Superior temporal gyrus (tissue), 1 donor: ENCODE results near the gene RCAN2.
"Not testable (repeated sequence)": the region's sequence is repeated elsewhere in the genome, so short reads cannot be mapped to it uniquely, and the experiment has no call there.

Experiments
- DNase-seq: peaks from one replicate; pipeline ENCODE4 v3.0.0-alpha.2; 2016; ENCODE audit errors: extremely low spot score

RCAN2 gene

GRCh38 chr6:46440141-46440540 lies 51.1 kb downstream of the RCAN2 start:
- DNase-seq, result no peak

- DNase-seq, result no peak
Measured at GRCh38 chr6:46438245-46438644, 53.0 kb downstream of the RCAN2 start.

GRCh38 chr6:46437671-46438221 lies 53.5 kb downstream of the RCAN2 start:
- peak; percentile 66 for DNase-seq

- DNase-seq, result no peak
Measured at GRCh38 chr6:46422619-46423018, 68.6 kb downstream of the RCAN2 start.

- DNase-seq, result no peak
Measured at GRCh38 chr6:46421939-46422338, 69.3 kb downstream of the RCAN2 start.

GRCh38 chr6:46420921-46421638 lies 70.2 kb downstream of the RCAN2 start:
- DNase-seq, result no peak

GRCh38 chr6:46419576-46420002 lies 71.7 kb downstream of the RCAN2 start:
- DNase-seq, result peak; percentile 96

GRCh38 chr6:46414398-46414797 lies 76.9 kb downstream of the RCAN2 start:
- no peak for DNase-seq

- DNase-seq, result no peak
Measured at GRCh38 chr6:46412662-46413061, 78.6 kb downstream of the RCAN2 start.

GRCh38 chr6:46411456-46412197 lies 79.6 kb downstream of the RCAN2 start:
- DNase-seq, result peak; percentile 54

- peak; percentile 90 for DNase-seq
Measured at GRCh38 chr6:46410334-46410953, 80.8 kb downstream of the RCAN2 start.

- DNase-seq, result peak; percentile 63
Measured at GRCh38 chr6:46407776-46408530, 83.3 kb downstream of the RCAN2 start.

GRCh38 chr6:46407246-46407645 lies 84.0 kb downstream of the RCAN2 start:
- no peak for DNase-seq

GRCh38 chr6:46405620-46406180 lies 85.5 kb downstream of the RCAN2 start:
- DNase-seq, result not testable (repeated sequence)

GRCh38 chr6:46400898-46401297 lies 90.4 kb downstream of the RCAN2 start:
- no peak for DNase-seq

- DNase-seq, result no peak
Measured at GRCh38 chr6:46395530-46395929, 95.7 kb downstream of the RCAN2 start.

GRCh38 chr6:46393940-46394337 lies 97.3 kb downstream of the RCAN2 start:
- peak; percentile 87 for DNase-seq

- DNase-seq, result no peak
Measured at GRCh38 chr6:46393161-46393939, 97.9 kb downstream of the RCAN2 start.

- no peak for DNase-seq
Measured at GRCh38 chr6:46392294-46392693, 99.0 kb downstream of the RCAN2 start.

GRCh38 chr6:46390153-46390876 lies 100.9 kb downstream of the RCAN2 start:
- DNase-seq, result peak; percentile 97
